ENCODE data around the gene H2AZ1. TPM values are rescaled to one million over a fixed set of nuclear protein-coding genes. Genes with fewer than 3 reads are reported as not detected.
A peak's percentile ranks its signal among the peaks of the same experiment; 100 is the strongest.

The H2AZ1 gene
- total RNA-seq, 4 donors from 2014 or later, result 75.4 to 107 (median 81.4) TPM

- WGBS, 2 donors, result 2 to 4% methylated on average over 30 to 75 of the region's 87 CpGs
- peak; percentile 46 to 60 for DNase-seq (ENCODE audit: low spot score in 2 of 2)
- peak in 1 of 5 experiments; percentile 2 for TF ChIP-seq CTCF (IDR thresholded peaks at IDR 0.05)
- TF ChIP-seq EP300 (IDR thresholded peaks at IDR 0.05), result peak in 1 of 2 donors; percentile 64
- peak; percentile 13 to 44 for TF ChIP-seq POLR2A (IDR thresholded peaks at IDR 0.05)
Measured at GRCh38 chr4:99946356-99947189, 3.5 kb downstream of the H2AZ1 start, which contains the start of gene DNAJB14. Gene DNAJB14 (minus strand): TSS chr4:99946618. CDS start chr4:99946571, 47 bp downstream.

GRCh38 chr4:99945718-99946355 is 4.2 kb downstream of the H2AZ1 start:
- peaks cover 0 to 59% (median 24%) of the 10 kb centered on the region in 4 donors for H3K4me1 ChIP-seq
- H3K36me3 ChIP-seq, result peaks cover 0 to 5% (median 0%) of the 10 kb centered on the region in 3 donors
- H3K27ac ChIP-seq, result peak overlapping the region; percentile 82 to 98 (median 97)
- H3K27me3 ChIP-seq, result no peaks in the 10 kb centered on the region
- WGBS, 2 donors, result 1 to 2% methylated on average over 19 to 25 of the region's 25 CpGs
- DNase-seq (ENCODE audit: low spot score in 2 of 2), result no peak
- no peaks in the 10 kb centered on the region for H3K9me3 ChIP-seq
- H3K4me3 ChIP-seq, result peak overlapping the region; percentile 69 to 99 (median 94)
- TF ChIP-seq CTCF (IDR thresholded peaks at IDR 0.05) (no peak), POLR2A (IDR thresholded peaks at IDR 0.05) (no peak), EP300 (IDR thresholded peaks at IDR 0.05) (no peak)

More at GRCh38 chr4:99946356-99947189, 3.5 kb downstream of the H2AZ1 start, which contains the start of gene DNAJB14:
- Histone ChIP-seq H3K9me3 (no peaks in the 10 kb centered on the region), H3K36me3 (peaks cover 0 to 5% (median 0%) of the 10 kb centered on the region in 3 donors), H3K4me1 (peaks cover 0 to 66% (median 24%) of the 10 kb centered on the region in 4 donors), H3K4me3 (peak within 1 kb of the TSS; percentile 69 to 99 (median 94)), H3K27me3 (no peaks in the 10 kb centered on the region), H3K27ac (peak within 1 kb of the TSS; percentile 82 to 98 (median 97))

- Histone ChIP-seq H3K36me3 (peaks cover 0 to 5% (median 0%) of the 10 kb centered on the region in 3 donors), H3K27me3 (no peaks in the 10 kb centered on the region), H3K4me3 (no peak overlapping the region), H3K27ac (no peak overlapping the region), H3K9me3 (no peaks in the 10 kb centered on the region), H3K4me1 (peaks cover 0 to 62% (median 24%) of the 10 kb centered on the region in 4 donors)
- TF ChIP-seq CTCF (IDR thresholded peaks at IDR 0.05) (no peak), POLR2A (IDR thresholded peaks at IDR 0.05) (no peak), EP300 (IDR thresholded peaks at IDR 0.05) (no peak)
- no peak for DNase-seq (ENCODE audit: low spot score in 2 of 2)
- 89 to 95% methylated on average over 2 of the region's 2 CpGs for WGBS, 2 donors
Measured at GRCh38 chr4:99943904-99944437, 6.1 kb downstream of the H2AZ1 start.

GRCh38 chr4:99938243-99938753 is 11.8 kb downstream of the H2AZ1 start:
- no peak overlapping the region for H3K4me3 ChIP-seq
- no peak for TF ChIP-seq EP300 (IDR thresholded peaks at IDR 0.05)
- no peak for TF ChIP-seq POLR2A (IDR thresholded peaks at IDR 0.05)
- no peak for TF ChIP-seq CTCF (IDR thresholded peaks at IDR 0.05)
- 88 to 93% methylated on average over 3 of the region's 3 CpGs for WGBS, 2 donors

More at GRCh38 chr4:99938243-99938753, 11.8 kb downstream of the H2AZ1 start:
- Histone ChIP-seq H3K4me1 (peaks cover 0 to 17% (median 2%) of the 10 kb centered on the region in 4 donors), H3K9me3 (peaks cover 0 to 28% (median 10%) of the 10 kb centered on the region in 4 donors), H3K36me3 (peaks cover 0 to 33% (median 0%) of the 10 kb centered on the region in 3 donors), H3K27ac (no peak overlapping the region), H3K27me3 (no peaks in the 10 kb centered on the region)
- DNase-seq (ENCODE audit: low spot score in 2 of 2), result no peak
